ENCODE data around the gene SLC30A3.
A peak's percentile ranks its signal among the peaks of the same experiment; 100 is the strongest.

The SLC30A3 gene

DNA sequence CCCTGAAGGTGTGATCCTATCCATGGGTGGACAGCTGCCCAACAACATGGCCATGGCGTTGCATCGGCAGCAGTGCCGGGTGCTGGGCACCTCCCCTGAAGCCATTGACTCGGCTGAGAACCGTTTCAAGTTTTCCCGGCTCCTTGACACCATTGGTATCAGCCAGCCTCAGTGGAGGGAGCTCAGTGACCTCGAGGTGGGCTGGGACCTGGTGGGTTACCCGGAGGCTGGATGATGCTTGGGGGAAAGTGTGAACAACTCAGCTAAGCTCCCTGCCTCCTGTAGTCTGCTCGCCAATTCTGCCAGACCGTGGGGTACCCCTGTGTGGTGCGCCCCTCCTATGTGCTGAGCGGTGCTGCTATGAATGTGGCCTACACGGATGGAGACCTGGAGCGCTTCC is 29.5 kb downstream of the SLC30A3 start:
- DNase-seq (ENCODE audit: low read depth, low spot score) = no peak

DNA sequence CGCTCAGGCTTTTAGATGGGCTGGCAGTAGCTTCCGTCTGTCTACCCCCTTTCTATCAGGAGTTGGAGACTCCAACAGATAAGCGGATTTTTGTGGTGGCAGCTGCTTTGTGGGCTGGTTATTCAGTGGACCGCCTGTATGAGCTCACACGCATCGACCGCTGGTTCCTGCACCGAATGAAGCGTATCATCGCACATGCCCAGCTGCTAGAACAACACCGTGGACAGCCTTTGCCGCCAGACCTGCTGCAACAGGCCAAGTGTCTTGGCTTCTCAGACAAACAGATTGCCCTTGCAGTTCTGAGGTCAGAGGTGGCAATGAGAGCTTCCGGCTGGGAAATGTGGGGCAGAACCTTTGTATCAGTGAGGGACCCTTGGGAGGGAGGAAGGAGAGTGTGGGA is 30.9 kb downstream of the SLC30A3 start:
- no peak for DNase-seq (ENCODE audit: low read depth, low spot score)

DNA sequence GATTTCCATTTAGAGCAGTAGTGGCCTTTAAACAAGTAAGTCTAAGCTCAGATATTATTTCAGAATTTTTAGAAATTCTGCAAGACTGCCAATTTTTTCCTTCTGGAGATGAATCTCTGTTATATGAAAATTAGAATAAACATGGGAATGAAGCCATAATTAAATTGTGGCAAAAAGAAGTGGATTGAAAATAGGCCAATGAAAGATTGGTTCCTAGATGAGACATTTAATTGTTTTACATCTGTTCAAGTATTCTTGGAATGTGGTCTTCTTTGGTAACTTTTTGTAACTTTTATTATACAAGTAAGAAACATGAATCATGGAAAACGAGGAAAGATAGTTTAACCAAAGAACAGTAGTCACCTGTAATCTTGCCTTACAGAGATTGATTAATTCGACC is 35.3 kb downstream of the SLC30A3 start:
- no peak for DNase-seq (ENCODE audit: low read depth, low spot score)

DNA sequence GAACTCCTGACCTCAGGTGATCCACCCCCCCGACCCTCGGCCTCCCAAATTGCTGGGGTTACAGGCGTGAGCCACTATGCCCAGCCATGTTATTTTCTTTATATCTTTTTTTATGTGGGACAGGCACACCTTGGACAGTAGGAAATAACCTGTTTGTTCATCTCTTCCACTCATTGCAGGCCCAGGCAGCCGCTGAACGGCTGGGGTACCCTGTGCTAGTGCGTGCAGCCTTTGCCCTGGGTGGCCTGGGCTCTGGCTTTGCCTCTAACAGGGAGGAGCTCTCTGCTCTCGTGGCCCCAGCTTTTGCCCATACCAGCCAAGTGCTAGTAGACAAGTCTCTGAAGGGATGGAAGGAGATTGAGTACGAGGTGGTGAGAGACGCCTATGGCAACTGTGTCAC is 37.3 kb downstream of the SLC30A3 start:
- DNase-seq (ENCODE audit: low read depth, low spot score) = no peak

DNA sequence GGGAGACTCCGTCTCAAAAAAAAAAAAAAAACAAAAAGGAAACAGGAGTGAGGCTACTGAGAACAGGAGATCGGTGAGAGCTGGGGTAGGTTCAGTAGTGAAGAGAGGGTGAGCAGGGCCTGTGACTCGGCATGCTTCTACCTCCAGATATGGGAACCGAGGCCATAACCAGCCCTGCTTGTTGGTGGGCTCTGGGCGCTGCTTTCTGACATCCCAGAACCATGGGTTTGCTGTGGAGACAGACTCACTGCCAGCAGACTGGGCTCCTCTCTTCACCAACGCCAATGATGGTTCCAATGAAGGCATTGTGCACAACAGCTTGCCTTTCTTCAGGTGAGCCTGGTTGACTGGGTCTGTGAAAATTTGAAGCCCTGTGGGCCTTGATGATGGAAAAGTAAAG is 39.4 kb downstream of the SLC30A3 start:
- DNase-seq (ENCODE audit: low read depth, low spot score) = no peak

DNA sequence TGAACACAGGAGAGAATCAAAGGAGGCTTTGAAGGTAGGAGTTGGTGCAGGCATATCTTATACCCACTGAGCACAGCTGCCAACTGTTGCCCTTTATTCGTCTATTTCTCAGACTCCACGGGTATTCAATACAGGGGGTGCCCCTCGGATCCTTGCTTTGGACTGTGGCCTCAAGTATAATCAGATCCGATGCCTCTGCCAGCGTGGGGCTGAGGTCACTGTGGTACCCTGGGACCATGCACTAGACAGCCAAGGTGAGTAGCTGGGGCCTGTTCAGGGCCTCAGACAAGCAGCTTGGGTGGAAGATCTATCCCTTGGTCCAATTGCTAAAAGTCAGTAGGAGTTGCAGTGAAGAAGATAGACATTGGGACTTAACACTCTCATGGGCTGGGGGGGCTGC is 40.4 kb downstream of the SLC30A3 start:
- DNase-seq (ENCODE audit: low read depth, low spot score) = no peak

DNA sequence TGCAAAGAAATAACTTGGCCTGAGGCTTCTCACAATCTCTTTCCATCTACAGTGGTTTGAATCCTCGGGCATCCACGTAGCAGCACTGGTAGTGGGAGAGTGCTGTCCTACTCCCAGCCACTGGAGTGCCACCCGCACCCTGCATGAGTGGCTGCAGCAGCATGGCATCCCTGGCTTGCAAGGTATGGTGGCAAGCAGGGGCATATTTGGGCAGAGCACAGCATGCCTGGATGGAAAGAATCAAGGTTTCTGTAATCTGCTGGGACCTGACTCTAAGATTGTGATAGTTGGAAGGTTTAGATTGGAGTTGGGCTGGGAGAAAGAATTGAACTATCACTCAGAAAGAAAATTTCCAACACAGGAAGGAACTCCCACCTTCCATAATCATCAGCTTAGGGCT is 41.7 kb downstream of the SLC30A3 start:
- no peak for DNase-seq (ENCODE audit: low read depth, low spot score)

DNA sequence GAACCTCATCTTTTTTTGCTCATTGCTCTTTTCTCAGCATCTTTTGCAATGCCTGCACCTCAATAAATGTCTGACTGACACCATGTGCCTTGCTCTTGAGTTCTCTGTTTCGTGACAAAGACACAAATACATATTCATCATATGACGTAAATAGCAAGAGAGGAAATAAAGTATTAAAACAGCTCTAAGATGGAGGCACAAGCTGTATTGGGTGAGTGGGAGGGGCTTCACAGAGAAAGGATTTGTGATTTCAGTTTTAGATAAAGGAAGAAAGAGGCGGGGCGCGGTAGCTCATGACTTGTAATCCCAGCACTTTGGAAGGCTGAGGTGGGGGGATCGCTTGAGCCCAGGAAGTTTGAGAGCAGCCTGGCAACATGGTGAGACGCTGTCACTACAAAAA is 42.8 kb downstream of the SLC30A3 start:
- no peak for DNase-seq (ENCODE audit: low read depth, low spot score)

DNA sequence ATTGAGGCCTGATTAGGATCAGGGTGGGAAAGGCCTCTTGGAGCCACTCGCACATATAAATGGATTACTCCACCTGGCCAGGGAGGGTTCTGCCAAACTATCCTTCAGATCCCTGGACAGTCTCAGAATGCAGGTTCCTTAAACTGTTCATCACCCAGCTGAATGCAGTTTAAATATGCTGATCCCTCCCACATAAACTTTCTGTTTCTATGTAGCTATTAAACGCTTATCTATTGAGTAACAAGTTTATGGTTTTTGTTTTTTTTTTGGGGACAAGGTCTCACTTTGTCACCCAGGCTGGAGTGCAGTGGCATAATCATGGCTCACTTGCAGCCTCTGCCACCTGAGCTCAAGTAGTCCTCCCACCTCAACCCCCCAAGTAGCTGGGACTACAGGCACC is 43.8 kb downstream of the SLC30A3 start:
- DNase-seq (ENCODE audit: low read depth, low spot score) = no peak

DNA sequence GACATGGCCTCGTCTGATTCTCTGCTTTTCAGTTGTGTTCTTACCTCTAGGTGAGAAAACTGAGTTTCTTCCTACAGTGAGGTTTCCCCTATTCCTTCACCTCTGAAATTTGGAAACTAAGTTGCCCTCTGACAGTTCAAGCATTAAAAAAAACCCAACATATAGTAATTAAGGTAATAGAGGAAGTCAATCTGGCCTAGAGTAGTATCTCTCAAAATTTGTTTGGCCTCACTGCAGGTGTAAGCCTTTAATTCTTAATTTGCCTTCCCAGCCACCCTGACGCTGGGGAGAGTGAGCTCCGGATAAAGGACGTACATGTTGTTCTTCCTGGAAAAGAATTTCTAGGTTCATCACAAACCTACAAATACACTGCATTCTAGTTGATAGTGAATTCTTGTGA is 44.2 kb downstream of the SLC30A3 start:
- no peak for DNase-seq (ENCODE audit: low read depth, low spot score)

DNA sequence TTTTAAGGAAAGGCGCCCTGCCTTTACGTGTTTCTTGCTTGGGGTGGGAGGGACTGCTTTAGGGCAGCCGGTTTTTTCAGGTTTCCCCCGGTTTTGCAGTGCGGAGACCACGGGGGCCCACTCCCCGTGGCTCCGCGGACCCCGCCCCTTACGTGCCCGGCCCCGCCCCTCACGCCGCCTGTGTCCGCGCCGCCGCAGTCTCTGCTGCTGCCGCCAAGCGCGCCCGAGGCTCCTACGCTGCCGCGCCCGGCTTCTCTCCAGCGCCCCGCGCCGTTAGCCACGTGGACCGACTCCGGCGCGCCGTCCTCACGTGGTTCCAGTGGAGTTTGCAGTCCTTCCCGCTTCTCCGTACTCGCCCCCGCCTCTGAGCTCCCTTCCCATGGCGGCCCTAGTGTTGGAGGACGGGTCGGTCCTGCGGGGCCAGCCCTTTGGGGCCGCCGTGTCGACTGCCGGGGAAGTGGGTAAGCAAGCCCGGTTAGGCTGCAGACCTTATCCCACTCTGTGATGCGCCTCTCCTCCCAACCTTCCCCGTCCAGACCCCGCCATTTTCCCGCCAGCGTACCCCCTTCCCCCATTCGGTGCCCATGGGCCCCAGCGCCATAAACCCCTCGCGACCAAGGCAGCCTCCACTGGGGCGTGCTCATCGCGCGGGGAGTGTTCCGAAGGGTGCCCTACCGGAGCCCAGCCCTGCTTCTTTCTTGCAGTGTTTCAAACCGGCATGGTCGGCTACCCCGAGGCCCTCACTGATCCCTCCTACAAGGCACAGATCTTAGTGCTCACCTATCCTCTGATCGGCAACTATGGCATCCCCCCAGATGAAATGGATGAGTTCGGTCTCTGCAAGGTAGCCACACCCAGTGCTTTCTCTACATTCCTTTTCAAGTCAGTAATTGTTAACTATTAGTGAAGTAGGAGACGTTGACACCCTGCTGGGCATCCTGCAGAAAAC is 45.4 kb downstream of the SLC30A3 start, which contains the start of gene CAD:
TSS of gene CAD (plus strand) at position 197 of the 949 bp plus-strand sequence. CDS start at position 380, 183 bp downstream.
- peak; percentile 90 for DNase-seq (ENCODE audit: low read depth, low spot score)

DNA sequence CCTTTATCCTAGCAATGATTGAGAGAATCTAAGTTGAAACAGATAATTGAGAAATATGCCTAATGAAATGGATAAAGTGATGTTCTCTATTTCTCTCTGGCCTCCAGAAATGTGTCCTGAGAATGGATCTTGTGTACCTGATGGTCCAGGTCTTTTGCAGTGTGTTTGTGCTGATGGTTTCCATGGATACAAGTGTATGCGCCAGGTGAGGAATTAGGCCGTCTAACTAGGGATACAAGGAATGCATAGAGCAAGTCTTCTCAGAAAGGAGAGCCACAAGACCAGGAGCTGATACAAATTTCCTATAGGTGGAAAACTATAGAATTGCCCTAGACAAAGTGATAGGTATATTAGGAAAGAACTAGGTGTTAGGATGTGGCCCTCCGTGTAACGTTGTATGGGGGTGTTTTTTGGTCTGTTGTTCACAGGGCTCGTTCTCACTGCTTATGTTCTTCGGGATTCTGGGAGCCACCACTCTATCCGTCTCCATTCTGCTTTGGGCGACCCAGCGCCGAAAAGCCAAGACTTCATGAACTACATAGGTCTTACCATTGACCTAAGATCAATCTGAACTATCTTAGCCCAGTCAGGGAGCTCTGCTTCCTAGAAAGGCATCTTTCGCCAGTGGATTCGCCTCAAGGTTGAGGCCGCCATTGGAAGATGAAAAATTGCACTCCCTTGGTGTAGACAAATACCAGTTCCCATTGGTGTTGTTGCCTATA is 46.3 kb downstream of the SLC30A3 start:
- no peak for DNase-seq (ENCODE audit: low read depth, low spot score)

DNA sequence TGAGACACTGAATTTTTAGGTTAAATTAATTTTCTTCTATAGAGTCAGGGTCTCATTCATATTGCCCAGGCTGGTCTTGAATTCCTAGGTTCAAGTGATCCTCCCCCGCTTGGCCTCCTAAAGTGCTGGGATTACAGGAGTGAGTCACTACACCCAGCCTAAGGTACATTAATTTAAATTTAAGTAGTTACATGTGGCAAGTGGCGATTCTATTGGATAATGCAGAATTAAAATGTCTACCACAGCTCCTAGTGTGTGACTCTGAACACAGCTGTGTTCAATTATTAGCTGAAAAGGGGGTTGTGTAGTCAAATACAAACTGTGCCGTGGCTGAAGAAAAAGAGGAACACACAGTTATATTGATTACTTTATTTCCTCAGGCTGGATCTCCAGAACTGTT is 47.9 kb downstream of the SLC30A3 start:
- no peak for DNase-seq (ENCODE audit: low read depth, low spot score)

DNA sequence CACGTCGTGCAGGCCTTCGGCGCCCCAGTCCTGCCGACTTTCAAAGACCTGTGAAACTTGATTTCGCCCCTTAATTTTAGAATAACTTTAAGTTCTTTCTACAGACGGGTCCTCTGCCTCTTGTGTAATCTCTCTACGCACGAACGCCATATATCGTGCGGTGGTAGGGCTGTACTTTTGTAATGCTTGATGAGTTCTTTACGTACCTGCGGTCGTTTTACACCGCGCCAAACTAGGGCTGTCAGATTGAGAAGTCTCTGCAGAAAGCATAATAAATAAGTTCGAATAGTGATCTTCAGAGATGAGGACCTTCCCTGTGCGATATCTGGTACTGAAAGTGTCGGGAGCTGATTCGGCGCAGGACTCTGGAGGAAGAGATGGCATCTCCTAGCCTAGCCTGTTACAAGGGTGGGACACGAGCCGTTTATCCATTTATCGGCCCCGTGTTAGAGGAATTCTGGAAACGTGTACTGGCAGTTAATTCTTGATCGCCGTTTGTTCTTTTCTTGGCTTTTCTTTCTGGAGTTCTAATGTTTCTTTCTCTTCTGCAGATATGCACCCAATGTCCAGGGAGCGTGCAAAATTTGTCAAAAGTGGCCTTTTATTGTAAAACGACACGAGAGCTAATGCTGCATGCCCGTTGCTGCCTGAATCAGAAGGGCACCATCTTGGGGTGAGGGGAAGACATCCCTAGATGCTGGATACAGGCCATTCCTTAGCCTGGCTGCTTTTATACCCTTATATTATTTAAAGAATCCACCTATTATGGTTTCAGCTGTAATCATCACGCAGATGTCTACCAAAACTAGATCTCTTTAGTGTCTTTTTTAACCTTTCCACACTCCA is 50.0 kb downstream of the SLC30A3 start:
- DNase-seq (ENCODE audit: low read depth, low spot score) = no peak

DNA sequence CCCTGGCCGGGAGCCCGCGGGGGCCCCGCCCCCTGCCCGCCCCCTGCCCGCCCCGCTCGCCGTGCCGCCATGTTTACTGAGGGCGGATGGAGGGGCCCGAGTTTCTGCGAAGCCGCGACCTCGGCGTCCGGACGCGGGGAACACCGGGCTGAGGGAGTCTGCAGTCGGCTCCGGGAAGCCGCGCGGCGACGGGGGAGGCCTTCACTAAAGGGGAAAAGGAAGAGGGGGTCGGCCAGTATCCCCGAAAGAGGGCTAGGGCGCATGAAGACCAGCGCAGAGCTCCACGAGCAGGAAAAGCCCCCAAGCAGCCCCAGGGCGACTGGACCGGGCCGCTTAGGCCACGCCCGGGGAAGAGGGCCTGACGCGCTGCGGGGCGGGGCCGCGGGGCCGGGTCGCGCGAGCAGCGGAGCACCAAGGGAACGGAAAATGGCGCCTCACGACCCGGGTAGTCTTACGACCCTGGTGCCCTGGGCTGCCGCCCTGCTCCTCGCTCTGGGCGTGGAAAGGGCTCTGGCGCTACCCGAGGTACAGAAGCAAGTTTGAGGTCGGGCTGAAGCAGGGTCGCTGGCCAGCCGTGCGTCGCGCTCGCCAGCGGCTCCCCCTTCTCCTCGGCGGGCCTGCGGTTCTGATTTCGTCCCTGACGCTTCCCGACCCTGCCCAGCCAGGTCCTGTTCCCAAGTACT is 50.8 kb downstream of the SLC30A3 start, which contains the start of the genes ATRAID and SLC5A6:
TSS of gene ATRAID (plus strand) at position 99 of the 683 bp plus-strand sequence. CDS start at position 427, 328 bp downstream.
TSS of gene SLC5A6 (minus strand) at position 326 of the 683 bp plus-strand sequence. CDS start 4,618 bp downstream, outside the sequence.
- peak; percentile 93 for DNase-seq (ENCODE audit: low read depth, low spot score)

DNA sequence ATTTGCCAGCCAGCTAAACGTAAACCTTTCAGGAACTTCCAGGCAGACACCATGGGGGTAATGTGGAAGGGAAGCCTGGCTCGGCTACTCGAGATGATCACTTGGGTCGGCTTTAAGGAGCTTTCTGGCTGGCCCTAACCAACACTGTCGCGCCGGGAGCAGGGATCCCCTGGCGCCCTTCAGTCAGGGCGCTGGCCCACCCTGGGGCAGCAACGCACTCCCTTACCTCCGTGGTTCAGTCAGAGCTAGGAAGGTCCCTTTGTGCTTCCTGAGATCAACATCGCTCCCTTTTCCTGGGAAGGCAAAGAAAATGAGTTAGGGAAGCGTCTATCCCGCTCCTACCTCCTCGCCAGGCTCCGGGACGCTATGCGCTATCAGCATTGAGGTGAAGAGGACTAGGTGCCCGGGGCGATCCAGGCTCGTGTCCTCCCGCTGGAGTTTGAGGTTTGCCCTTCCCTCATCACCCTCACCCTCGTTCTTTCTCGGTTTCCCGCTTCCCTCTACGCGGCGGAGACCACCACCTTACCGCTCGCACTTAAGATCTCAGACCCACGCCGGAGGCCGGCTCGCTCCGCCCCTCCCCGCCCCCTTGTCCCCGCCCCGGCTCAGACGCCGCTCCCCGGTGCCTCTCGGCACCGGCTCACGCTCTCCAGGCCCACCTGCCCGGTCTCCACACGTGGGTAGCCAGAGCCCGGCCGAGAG is 51.5 kb downstream of the SLC30A3 start:
- peak; percentile 83 for DNase-seq (ENCODE audit: low read depth, low spot score)

DNA sequence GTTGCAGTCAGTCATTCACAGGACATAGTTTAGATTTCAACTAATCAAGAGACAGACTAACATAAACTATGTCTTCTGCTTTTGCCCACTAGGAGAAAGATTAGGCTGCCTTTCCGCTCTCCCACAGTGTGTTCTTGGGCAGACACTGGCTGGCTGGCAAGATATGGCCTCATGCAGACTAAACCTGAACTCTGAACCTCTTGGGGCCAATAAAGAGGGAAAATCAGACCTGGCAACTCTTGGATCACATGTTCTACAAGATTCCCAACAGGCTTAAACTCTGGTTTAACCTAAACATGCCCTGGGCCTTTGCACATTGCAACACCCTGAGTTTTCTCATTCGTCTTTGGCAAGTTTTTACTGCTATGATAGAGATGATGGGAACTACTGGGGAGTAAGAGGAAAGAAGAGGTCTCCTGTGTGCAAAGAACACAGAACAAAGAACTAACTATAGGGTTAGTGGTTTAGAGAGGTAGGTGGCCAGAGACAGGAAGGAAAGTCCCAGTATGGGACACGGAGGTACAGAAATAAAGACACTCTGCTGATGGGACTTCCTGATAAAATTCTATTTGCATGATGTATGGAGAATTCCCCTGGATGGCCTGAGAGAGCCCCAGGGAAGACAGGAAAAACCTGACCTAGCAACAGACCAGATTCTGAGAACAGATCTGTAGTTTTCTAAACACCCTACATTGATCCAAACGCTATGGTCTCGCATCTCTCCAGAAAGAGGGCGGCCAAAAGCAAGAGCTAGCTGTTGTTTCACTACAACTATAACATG is 53.0 kb downstream of the SLC30A3 start:
- peak; percentile 60 for DNase-seq (ENCODE audit: low read depth, low spot score)

DNA sequence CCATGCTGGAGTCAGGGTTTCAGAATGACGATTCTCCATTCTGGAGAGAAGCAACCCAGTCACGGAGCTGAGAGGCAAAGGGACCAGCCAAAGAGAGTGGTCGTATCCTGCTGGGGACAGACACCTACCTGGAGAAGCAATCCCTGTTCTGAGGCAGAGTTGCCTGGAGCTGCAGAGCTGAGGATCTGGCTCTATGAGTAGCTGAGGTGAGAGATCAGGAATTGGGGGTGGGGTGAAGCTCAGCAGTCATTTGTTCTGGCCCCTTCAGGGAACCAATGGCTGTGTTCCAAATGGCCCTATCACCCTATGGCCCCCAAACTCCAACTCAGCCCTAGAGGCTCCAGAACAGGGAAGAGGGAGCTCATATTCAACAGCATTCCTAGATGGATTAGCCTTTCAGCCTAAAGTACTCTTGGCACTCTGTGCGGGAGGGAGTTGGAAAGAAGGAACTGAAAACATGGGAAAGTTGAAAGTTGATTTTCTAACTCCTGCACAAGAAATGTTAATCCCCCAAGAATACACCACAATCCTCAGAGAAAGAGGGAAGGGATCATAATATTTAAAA is 54.3 kb downstream of the SLC30A3 start:
- DNase-seq (ENCODE audit: low read depth, low spot score) = peak; percentile 34

DNA sequence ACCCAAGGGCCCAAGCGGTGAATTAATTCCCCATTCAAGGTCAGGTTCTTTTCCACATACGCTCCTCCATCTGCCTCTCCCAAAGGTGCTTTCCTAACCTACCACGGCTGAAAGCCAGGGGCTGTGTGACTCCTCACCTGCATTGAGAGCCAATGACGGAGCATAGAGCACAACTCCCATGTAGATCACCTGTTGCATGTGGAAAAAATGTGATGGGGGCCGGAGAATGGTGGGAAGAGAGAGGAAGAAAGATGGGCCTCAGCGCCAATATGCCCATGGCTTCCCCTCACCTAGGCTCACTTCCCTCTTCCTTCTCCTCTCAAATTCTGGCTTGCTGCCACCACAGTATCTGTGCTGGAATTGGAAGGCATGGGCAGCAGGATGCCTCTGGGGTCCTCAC is 56.5 kb downstream of the SLC30A3 start:
- DNase-seq (ENCODE audit: low read depth, low spot score) = no peak
